C4-2B (cell line): ENCODE results near the gene FBXO21.

Experiments used
- H3K27ac ChIP-seq: fragments of 450-650 bp; 2 replicates; pipeline ENCODE4 v1.5.1; 2017
- CTCF ChIP-seq: fragments of 450-650 bp; conservative IDR thresholded peaks from 2 replicates; pipeline ENCODE4 v1.5.1; 2017; ENCODE audit warnings: mild to moderate bottlenecking
- ZFX ChIP-seq: fragments of 450-650 bp; IDR thresholded peaks from 2 replicates; pipeline ENCODE4 v1.6.1; 2017

FBXO21 gene

GRCh38 chr12:117158911-117159553 is 31.2 kb downstream of the FBXO21 start:
- H3K27ac ChIP-seq = no peak overlapping the region
- TF ChIP-seq ZFX (no peak), CTCF (no peak)

GRCh38 chr12:117158096-117158495 is 32.2 kb downstream of the FBXO21 start:
- no peak overlapping the region for H3K27ac ChIP-seq

GRCh38 chr12:117155278-117156060 is 34.8 kb downstream of the FBXO21 start:
- TF ChIP-seq ZFX (no peak), CTCF (peak; percentile 96)

More at GRCh38 chr12:117158096-117158495, 32.2 kb downstream of the FBXO21 start:
- TF ChIP-seq ZFX (no peak), CTCF (no peak)

GRCh38 chr12:117152793-117153775 is 37.2 kb downstream of the FBXO21 start:
- no peak overlapping the region for H3K27ac ChIP-seq

More at GRCh38 chr12:117155278-117156060, 34.8 kb downstream of the FBXO21 start:
- no peak overlapping the region for H3K27ac ChIP-seq

GRCh38 chr12:117151403-117152031 is 38.8 kb downstream of the FBXO21 start:
- TF ChIP-seq CTCF (peak; percentile 39), ZFX (no peak)
- no peak overlapping the region for H3K27ac ChIP-seq

More at GRCh38 chr12:117152793-117153775, 37.2 kb downstream of the FBXO21 start:
- TF ChIP-seq CTCF (no peak), ZFX (no peak)

- TF ChIP-seq CTCF (no peak), ZFX (no peak)
- H3K27ac ChIP-seq = no peak overlapping the region
Measured at GRCh38 chr12:117149431-117149830, 40.8 kb downstream of the FBXO21 start.
